Ureter (tissue), 1 donor: Measurements from ENCODE around the gene CGREF1. TPM values are rescaled to one million over a fixed set of nuclear protein-coding genes. Genes with fewer than 3 reads are reported as not detected.
A peak's percentile ranks its signal among the peaks of the same experiment; 100 is the strongest.
"Not testable (repeated sequence)": the region's sequence is repeated elsewhere in the genome, so short reads cannot be mapped to it uniquely, and the experiment has no call there.

Experiments
- DNase-seq: peaks from one replicate; pipeline ENCODE4 v3.0.0-alpha.2; 2020; ENCODE audit warnings: low spot score
- total RNA-seq: library from RNA; stranded (reverse); gene quantifications from one replicate; pipeline ENCODE4 v1.2.4, GENCODE V29; 2023
- donor health status: DM: yes; HTN: yes; CAD: no.

The CGREF1 gene
- total RNA-seq, 1 donor from 2014 or later, result 1.9 TPM

DNA sequence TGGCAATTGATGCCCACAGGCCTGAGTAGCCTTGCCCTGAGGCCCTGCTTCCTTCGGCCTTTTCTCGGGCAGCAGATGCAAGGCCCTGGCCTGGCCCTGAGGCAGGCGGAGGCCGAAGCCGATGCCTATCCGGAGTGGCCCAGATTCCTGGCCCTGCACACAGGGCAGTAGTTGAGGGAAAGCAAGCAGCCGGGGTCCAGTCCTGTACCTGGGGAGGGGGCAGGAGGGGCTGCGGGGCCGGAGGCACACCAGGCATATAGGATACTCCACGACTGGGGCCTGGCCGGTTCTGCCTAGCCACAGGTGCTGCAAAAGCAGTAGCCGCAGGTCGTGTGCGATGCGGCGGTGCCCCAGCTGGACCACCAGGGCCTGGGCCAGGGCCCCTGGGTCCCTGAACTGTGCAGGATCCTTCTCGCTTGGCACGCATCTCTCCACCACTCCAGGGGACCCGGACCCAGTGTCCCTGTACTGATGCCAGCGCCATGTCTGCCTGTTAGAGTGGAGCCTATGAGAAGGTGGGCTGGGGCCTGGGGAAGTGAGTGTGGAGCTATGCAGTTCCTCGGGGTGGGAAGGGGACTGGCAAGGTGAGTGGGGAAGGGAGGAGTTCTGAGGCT is 18.5 kb upstream of the CGREF1 start:
- no peak for DNase-seq

DNA sequence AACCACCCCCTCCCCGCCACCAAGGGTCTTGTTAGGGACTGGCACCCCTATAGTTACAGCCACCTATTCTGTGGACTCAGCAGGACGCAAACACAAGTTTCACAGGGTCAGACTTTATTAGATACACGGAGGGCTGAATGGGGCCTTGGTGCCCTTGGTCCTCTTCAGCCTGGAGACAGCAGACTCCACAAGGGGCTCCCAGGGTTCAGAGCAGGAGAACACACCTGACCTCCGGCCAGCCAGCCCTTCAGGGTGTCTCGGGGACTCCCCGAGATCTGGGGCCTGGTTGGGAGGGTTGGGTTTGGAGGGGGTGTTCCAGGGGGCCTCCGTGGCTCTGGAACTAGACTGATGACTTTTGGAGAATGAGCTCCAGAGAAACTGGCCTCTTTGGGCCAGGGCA is 17.8 kb upstream of the CGREF1 start:
- no peak for DNase-seq

DNA sequence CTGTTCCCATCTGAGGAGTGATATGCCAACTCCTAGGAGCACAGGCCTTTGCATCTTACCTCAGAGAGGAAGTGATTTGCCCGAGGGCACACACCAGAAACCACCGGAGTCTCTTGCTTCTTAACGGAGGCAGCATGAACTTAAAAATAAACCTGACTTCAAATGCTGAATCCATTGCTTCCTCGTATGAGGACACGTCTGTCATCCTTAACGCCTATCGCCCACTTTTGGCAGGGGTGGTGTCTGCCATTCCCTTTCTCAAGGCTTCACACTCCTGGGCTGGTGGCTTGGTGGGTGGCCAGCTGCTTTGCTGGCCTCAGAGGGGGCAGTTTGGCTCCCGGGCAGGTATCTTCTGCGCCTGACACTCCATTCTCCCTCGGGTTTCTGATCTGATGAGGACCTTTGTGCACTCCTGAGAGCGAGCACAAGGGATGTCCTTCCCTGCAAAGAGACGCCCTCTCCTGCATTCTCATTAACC is 16.6 kb upstream of the CGREF1 start:
- no peak for DNase-seq

DNA sequence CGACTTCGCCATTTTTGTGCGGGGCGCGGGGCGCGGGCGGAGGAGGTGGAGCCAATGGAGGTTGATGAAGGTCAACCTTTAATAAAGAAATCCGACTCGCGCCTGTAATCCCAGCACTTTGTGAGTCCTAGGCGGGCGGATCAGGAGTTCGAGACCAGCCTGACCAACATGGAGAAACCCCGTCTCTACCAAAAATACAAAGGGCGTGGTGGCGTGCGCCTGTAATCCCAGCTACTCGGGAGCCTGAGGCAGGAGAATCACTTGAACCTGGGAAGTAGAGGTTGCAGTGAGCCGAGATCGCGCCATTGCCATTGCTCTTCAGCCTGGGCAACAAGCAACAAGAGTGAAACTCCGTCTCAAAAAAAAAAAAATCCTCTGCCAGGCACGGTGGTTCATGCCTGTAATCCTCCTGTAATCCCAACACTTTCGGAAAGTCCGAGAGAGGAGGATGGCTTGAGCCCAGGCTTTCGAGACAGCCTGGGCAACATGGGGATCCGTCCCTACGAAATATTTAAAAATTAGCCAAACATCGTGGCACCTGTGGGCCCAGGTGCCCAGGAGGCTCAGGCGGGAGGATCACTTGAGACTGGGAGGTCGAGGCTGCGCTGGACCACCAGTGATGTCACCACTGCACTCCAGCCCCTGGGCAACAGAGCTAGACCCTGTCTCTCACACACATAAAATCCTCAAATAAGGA is 16.0 kb upstream of the CGREF1 start:
- no peak for DNase-seq

- DNase-seq, result peak; percentile 97
These were observed 15.2 kb upstream of the CGREF1 start, which contains the start of gene PREB for GRCh38 chr2:27133905-27134780. Gene PREB (minus strand): TSS chr2:27134636. CDS start chr2:27134421, 215 bp downstream.

GRCh38 chr2:27133195-27133875 is 14.4 kb upstream of the CGREF1 start:
- DNase-seq, result no peak

- DNase-seq, result no peak
These were observed 12.5 kb upstream of the CGREF1 start for GRCh38 chr2:27131429-27131828.

GRCh38 chr2:27130396-27130795 is 11.5 kb upstream of the CGREF1 start:
- DNase-seq, result no peak

DNA sequence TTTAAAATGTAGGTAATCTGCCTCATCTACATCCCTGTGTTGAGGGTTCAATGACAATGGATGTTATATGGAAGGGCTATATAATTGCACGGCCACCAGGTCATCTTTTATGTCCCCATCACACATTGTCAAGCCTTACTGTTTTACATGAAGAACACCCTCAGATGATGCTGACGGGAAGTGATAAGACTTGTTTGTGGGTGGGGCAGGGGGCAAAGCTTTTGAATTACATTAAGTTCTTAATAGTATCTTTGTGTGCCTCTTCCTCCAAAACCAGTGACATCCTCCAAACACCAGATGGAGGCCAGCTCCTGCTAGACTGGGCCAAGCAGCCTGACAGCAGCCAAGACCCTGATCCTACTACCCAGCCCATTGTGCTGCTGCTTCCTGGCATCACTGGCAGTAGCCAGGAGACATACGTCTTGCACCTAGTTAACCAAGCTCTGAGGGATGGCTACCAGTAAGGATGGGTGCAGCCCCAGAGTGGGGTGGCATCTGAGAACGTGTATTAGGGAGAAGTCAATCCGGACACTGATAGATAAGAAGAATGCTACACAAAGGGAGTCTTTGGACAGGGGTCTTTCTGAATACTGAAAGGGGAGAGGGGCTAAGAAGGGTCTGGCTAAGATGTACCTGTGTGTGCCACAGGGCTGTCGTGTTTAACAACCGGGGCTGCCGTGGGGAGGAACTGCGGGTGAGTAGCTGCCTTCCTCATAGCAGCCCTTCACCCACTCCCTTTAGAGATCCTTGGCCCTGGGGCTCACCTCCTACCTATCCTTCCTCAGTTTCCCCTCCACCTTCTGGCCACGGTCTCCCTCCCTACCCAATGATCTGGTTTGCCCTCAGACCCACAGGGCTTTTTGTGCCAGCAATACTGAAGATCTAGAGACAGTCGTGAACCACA is 10.0 kb upstream of the CGREF1 start:
- DNase-seq, result no peak

DNA sequence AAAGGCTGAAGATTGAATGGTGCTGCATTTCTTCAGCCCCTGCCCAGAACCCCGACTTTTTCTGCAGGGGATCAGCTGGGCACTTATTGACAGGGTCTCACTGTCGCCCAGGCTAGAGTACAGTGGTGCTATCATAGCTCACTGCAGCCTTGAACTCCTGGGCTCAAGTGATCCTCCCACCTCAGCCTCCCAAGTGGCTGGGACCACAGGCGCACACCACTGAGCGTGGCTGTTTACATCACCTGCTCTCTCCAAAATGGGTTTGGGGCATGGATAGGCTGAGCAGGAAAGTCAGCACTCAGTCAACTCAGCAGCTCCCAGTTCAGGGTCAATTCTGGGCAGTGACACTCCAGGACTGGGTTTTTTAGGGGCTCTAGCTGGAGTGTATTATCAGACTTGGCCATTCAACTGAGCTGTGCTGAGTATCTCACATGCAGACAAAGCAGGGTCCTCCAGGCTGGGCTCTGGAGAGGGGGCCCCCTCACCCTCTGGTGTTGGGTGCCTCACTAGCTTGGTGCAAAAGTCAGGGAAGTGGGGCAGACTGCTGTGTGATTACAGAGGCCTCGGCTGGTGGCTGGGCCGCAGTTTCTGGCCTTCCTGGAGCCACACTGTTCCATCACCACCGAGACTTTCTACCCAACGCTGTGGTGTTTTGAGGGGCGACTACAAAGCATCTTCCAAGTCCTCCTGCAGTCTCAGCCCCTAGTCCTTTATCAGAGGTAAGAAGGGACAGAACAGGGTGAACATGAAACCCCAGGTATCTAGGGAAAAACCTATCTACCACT is 9.1 kb upstream of the CGREF1 start:
- DNase-seq, result no peak

GRCh38 chr2:27126252-27126710 is 7.4 kb upstream of the CGREF1 start:
- DNase-seq, result no peak

DNA sequence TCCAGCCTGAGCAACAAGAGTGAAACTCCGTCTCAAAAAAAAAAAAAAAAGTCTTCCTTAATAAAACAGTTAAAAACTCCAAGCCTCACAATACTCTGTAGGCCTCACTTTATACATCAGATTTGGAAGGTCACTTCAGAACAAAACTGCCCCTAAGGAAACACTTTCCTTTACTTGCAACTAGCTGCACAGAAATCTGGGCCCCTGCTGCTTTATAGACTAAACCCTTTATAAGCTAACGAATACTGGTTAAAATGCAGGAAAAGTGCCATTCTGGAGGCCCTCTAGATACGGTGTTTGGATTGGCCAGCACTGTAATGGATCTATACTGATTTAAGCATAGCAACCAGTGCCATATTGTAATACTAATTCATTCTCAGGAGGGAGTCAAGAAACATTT is 6.2 kb upstream of the CGREF1 start:
- no peak for DNase-seq

DNA sequence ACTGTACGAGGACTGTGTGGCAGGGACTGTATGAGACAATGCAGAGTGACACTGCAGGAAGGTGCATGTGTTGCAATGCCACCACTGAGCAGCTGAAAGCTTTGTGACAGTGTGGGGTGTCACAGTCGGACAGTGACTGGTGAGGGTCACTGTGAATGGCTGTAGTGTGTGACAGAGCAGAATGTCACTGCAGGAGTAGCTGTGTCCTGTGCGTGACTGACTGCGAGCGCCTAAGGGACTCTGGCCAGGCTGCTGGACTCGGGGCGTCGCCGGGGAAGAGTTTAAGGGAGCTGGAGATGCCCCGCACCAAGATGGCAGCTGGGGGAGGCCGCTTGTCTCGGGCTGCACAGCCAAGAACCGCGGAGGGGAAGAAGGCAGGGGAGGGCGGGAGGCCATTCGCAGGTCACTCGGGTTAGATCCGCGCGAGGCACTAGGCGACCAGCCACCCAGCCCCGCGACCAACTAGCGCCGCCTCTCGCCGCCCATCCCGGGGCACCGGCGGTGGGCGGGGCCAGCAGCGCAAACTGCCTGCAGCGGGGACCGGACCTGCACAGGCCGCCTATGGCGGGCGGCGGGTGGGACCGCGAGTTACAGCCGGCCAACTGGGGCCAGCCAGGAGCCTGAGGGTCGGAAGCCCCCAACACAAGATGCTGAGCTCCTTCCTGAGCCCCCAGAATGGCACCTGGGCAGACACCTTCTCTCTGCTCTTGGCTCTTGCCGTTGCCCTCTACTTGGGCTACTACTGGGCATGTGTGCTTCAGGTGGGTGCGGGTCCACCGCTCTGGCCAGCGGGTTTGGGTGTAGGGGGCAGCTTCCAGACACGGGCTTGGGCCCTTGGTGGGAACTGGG is 4.6 kb upstream of the CGREF1 start, which contains the start of gene ABHD1:
Gene ABHD1, plus strand, starts transcription at position 514 of the 849 bp plus-strand sequence. Its CDS starts 134 bp downstream, at position 648.
- DNase-seq, result peak; percentile 62

GRCh38 chr2:27122791-27123190 is 3.9 kb upstream of the CGREF1 start:
- no peak for DNase-seq

- no peak for DNase-seq
These were observed 3.0 kb upstream of the CGREF1 start for GRCh38 chr2:27121906-27122305.

- not testable (repeated sequence) for DNase-seq
These were observed 372 bp upstream of the CGREF1 start for GRCh38 chr2:27119330-27119670.

- no peak for DNase-seq
These were observed 868 bp downstream of the CGREF1 start for GRCh38 chr2:27117995-27118524.

- no peak for DNase-seq
These were observed 3.4 kb downstream of the CGREF1 start for GRCh38 chr2:27115519-27115918.
